ENCODE results near the gene COPZ1. TPM values are rescaled to one million over a fixed set of nuclear protein-coding genes. Genes with fewer than 3 reads are reported as not detected.

COPZ1 gene
- polyA plus RNA-seq, 1 donor: 193 TPM

DNA sequence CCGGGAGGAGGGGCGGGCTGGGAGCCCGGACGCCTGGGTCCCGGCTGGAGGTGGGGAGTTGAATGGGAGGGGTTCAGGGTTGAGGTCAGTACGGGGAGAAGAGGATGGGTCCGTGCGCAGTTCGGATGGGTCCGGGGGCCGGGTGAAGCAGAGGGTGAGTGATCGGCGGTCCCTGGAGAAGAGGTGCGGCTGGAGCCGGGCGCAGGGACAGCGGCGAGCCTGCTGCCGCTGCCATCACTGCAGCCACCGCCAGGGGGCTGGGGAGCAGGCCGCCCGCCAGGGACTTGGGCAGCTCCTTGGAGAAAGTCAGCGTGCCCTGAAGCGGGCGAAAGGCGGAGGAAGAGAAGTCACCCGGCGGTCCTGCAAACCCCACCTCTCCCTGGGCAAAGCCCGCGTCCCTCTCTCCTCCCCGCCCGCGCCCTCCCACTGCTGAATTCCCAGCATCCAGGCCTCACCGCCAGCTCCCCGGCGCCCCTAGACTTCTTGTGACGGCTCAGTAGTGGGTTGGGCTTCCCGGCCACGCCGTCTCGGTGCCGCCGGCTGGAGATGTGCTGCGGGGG, 45.3 kb downstream of the COPZ1 start:
- Histone ChIP-seq H3K27ac (ENCODE audit: low read length) (no peak overlapping the region), H3K9me3 (ENCODE audit: control insufficient read depth, low read depth, low read length) (no peaks in the 10 kb centered on the region), H3K4me3 (ENCODE audit: low read length) (peak overlapping the region; percentile 22), H3K27me3 (ENCODE audit: control insufficient read depth, insufficient read depth, low read length) (peaks cover 7% of the 10 kb centered on the region), H3K4me1 (ENCODE audit: control insufficient read depth, insufficient read depth, low read length) (peaks cover 15% of the 10 kb centered on the region), H3K36me3 (ENCODE audit: control insufficient read depth, insufficient read depth, low read length) (no peaks in the 10 kb centered on the region)
- DNase-seq: peak; percentile 61 to 66
- no CpG with 5 or more reads among the region's 44 CpGs for WGBS (ENCODE audit: insufficient coverage, low lambda C conversion rate)

- Histone ChIP-seq H3K36me3 (ENCODE audit: control insufficient read depth, insufficient read depth, low read length) (no peaks in the 10 kb centered on the region), H3K4me3 (ENCODE audit: low read length) (no peak overlapping the region), H3K4me1 (ENCODE audit: control insufficient read depth, insufficient read depth, low read length) (peaks cover 15% of the 10 kb centered on the region), H3K27me3 (ENCODE audit: control insufficient read depth, insufficient read depth, low read length) (peaks cover 7% of the 10 kb centered on the region), H3K27ac (ENCODE audit: low read length) (no peak overlapping the region), H3K9me3 (ENCODE audit: control insufficient read depth, low read depth, low read length) (no peaks in the 10 kb centered on the region)
- no peak for DNase-seq
- WGBS (ENCODE audit: insufficient coverage, low lambda C conversion rate): no CpG with 5 or more reads among the region's 5 CpGs
Observed at GRCh38 chr12:54371328-54372112, 46.6 kb downstream of the COPZ1 start.

GRCh38 chr12:54372113-54372806, 47.3 kb downstream of the COPZ1 start:
- 86% methylated on average over 1 of the region's 8 CpGs for WGBS (ENCODE audit: insufficient coverage, low lambda C conversion rate)
- H3K4me3 ChIP-seq (ENCODE audit: low read length): no peak overlapping the region
- no peaks in the 10 kb centered on the region for H3K9me3 ChIP-seq (ENCODE audit: control insufficient read depth, low read depth, low read length)
- DNase-seq: no peak
- H3K4me1 ChIP-seq (ENCODE audit: control insufficient read depth, insufficient read depth, low read length): peaks cover 15% of the 10 kb centered on the region
- no peaks in the 10 kb centered on the region for H3K36me3 ChIP-seq (ENCODE audit: control insufficient read depth, insufficient read depth, low read length)
- H3K27ac ChIP-seq (ENCODE audit: low read length): no peak overlapping the region
- H3K27me3 ChIP-seq (ENCODE audit: control insufficient read depth, insufficient read depth, low read length): peaks cover 7% of the 10 kb centered on the region

DNA sequence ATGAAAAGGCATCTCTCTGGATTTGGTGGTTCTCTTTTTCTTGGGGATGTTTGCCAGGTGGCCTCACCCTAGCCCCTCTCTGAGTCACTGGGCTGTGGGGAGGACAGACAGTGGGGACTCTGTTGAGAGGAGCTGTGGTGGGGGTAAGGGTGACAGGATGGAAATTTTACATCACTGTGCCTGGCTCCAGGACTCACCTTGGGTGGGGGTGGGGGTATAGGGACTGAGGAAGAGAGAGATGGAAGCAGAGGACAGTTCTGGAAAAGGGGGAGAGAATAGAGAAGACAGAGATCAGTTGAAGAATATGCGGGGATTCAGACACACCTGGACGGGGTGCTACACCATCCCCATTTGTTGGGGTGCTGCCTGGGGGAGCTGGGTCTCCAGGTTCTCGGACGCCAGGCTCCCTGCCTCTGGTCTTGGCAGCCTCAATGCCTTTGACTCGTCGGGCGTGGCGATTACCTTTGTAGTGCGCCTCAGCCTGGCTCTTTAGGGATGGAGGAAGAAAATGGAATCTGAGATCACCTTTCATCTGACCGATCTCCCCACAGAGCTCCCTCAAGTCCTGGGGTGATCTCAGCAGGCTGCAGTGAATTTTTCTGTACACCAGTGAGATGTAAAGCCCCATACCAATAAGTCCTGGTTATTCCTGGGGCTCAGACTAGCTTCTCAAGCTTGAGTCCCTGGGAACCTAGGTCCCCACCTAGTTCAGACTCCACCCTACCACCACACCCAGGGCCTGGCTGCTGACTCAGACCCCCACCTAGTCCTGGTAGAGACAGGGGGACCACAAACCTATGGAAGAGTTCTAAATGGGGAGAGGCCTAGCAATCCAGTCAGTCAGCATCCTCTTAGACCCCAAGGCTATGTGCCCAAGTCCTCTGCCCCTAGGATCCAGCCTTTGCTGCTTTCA, 49.0 kb downstream of the COPZ1 start:
- Histone ChIP-seq H3K4me3 (ENCODE audit: low read length) (no peak overlapping the region), H3K9me3 (ENCODE audit: control insufficient read depth, low read depth, low read length) (no peaks in the 10 kb centered on the region), H3K27me3 (ENCODE audit: control insufficient read depth, insufficient read depth, low read length) (peaks cover 16% of the 10 kb centered on the region), H3K36me3 (ENCODE audit: control insufficient read depth, insufficient read depth, low read length) (no peaks in the 10 kb centered on the region), H3K27ac (ENCODE audit: low read length) (no peak overlapping the region), H3K4me1 (ENCODE audit: control insufficient read depth, insufficient read depth, low read length) (peaks cover 15% of the 10 kb centered on the region)
- DNase-seq: no peak
- no CpG with 5 or more reads among the region's 10 CpGs for WGBS (ENCODE audit: insufficient coverage, low lambda C conversion rate)

DNA sequence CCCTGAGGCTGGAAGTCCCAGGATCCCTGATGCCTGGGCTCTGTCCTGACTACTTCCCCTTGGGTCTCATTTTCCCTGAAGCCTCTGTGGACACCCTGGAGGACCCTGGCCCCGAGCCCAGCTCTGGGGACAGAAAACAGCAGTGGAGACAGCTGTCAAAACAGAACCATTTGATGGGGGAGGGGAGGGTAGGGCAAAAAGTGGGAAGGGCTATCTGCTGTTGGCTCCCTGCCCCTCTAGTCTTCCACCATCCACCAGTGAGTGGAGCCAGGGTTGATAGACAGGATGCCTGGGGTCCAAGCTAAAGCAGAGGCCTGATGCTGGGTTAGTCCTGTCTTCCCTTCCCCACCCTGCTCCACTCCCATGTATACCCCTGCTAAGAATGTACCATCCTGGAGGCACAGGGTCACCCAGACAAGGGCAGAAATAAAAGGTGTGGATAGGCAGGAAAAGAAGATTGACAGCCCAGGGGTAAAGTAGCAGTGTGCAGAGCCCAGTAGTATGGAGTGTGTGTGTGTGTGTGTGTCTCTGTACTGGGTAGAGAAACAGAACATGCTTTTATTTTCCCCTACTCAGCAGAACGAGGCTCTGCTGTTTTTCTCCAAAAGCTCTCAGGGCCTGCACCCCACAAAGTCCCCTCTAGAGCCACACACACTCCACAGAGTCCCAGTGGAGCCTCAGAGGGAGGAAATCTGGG, 49.8 kb downstream of the COPZ1 start:
- Histone ChIP-seq H3K4me3 (ENCODE audit: low read length) (no peak overlapping the region), H3K27me3 (ENCODE audit: control insufficient read depth, insufficient read depth, low read length) (peaks cover 10% of the 10 kb centered on the region), H3K27ac (ENCODE audit: low read length) (no peak overlapping the region), H3K36me3 (ENCODE audit: control insufficient read depth, insufficient read depth, low read length) (no peaks in the 10 kb centered on the region), H3K4me1 (ENCODE audit: control insufficient read depth, insufficient read depth, low read length) (peaks cover 15% of the 10 kb centered on the region), H3K9me3 (ENCODE audit: control insufficient read depth, low read depth, low read length) (no peaks in the 10 kb centered on the region)
- DNase-seq: no peak
- no CpG with 5 or more reads among the region's 2 CpGs for WGBS (ENCODE audit: insufficient coverage, low lambda C conversion rate)

DNA sequence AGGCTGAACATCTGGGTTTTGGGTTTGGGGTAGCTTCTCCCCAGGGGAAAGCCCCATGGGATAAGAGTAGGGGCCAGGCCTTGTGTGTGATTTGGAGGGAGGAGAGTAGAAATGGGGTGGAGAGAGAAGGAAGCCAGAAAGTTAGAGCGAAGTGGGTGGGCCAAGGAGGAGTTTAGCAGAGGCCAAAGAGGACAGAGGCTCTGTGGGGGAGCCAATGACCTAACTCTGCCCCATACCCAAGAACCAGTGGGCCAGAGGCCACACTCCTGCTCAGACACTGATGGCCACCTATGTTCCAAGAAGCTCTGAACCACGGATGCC, 50.3 kb downstream of the COPZ1 start:
- no peaks in the 10 kb centered on the region for H3K36me3 ChIP-seq (ENCODE audit: control insufficient read depth, insufficient read depth, low read length)
- peaks cover 9% of the 10 kb centered on the region for H3K27me3 ChIP-seq (ENCODE audit: control insufficient read depth, insufficient read depth, low read length)
- no peak for DNase-seq
- H3K4me1 ChIP-seq (ENCODE audit: control insufficient read depth, insufficient read depth, low read length): peaks cover 11% of the 10 kb centered on the region
- no peaks in the 10 kb centered on the region for H3K9me3 ChIP-seq (ENCODE audit: control insufficient read depth, low read depth, low read length)
- no peak overlapping the region for H3K4me3 ChIP-seq (ENCODE audit: low read length)
- WGBS (ENCODE audit: insufficient coverage, low lambda C conversion rate): no CpG with 5 or more reads among the region's 2 CpGs
- H3K27ac ChIP-seq (ENCODE audit: low read length): no peak overlapping the region

DNA sequence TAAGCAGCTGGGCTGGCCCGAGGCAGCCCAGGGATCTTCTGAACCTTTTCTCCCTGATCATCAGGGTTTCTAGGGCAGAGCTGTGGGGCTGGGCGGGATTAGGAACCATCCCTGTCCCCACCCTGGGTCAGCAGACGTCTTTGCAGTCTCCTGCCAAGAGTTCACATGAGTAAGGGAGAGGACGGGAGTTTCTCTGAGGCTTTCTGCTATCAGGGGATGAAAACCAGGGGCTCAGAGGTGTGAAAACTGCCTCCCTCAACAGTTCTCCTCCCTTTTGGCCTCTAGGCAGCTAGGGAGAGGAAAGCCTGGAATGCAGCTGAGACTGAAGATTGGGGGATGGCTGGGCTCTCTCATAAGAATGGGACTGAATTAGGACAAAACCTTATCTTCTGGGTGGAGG, 51.7 kb downstream of the COPZ1 start:
- Histone ChIP-seq H3K27me3 (ENCODE audit: control insufficient read depth, insufficient read depth, low read length) (peaks cover 9% of the 10 kb centered on the region), H3K27ac (ENCODE audit: low read length) (no peak overlapping the region), H3K4me3 (ENCODE audit: low read length) (no peak overlapping the region), H3K36me3 (ENCODE audit: control insufficient read depth, insufficient read depth, low read length) (no peaks in the 10 kb centered on the region), H3K4me1 (ENCODE audit: control insufficient read depth, insufficient read depth, low read length) (peaks cover 5% of the 10 kb centered on the region), H3K9me3 (ENCODE audit: control insufficient read depth, low read depth, low read length) (no peaks in the 10 kb centered on the region)
- DNase-seq: no peak
- WGBS (ENCODE audit: insufficient coverage, low lambda C conversion rate): no CpG with 5 or more reads among the region's 4 CpGs

DNA sequence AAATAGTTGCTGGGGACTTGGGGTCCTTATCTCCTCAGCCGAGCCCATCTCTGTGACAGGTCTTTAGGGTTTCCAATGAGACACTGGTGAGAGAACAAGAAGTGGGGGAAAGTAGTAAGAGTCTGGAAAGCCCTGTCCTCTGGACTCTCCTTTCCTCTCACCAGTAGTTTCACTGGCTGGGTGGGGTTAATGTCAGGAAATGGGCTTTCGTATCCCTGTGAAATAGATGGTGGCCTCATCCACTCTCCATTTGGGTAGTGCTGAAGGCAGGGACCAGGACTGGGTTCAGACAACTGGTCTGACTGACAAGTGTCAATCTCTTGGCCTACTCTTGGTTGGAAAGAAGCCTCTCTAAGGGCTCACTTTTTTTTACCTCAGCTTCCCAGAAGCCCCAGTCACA, 52.1 kb downstream of the COPZ1 start:
- no CpG with 5 or more reads among the region's 2 CpGs for WGBS (ENCODE audit: insufficient coverage, low lambda C conversion rate)

DNA sequence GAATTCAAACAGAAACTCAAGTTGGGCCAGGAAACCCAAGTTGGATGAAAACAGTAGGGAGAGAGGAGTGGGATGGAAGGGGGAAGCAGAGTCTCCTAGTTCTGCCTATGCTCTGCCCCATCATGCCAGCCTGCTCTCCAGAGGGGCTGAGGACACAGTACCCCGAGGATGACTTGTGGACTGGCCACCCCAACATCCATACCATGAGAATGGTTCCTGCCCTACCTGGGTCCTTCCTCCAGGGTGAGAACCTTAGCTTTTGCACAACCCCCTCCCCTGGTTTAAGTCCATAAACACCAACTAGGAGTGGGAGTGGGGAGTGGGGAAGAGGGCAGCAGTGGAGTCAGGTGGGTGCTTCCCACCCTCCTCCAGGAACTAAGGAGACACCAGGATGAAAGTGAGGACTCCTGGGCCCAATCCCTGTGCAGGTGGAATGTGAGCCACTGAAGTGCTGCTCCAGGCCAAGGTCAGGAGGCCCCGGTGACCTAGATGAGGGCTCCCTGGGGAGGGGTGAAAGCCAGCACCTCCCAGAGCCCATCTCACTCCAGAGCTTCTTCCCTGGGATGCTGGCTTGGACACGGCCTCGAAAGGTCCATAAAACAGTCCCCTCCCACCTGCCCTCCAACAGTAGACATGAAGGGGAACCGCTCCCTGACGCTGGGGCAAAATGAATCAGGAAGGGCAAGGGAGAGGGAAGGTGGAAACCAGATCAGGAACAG, 53.0 kb downstream of the COPZ1 start:
- Histone ChIP-seq H3K9me3 (ENCODE audit: control insufficient read depth, low read depth, low read length) (no peaks in the 10 kb centered on the region), H3K27ac (ENCODE audit: low read length) (no peak overlapping the region), H3K27me3 (ENCODE audit: control insufficient read depth, insufficient read depth, low read length) (peaks cover 9% of the 10 kb centered on the region), H3K4me3 (ENCODE audit: low read length) (no peak overlapping the region), H3K36me3 (ENCODE audit: control insufficient read depth, insufficient read depth, low read length) (no peaks in the 10 kb centered on the region), H3K4me1 (ENCODE audit: control insufficient read depth, insufficient read depth, low read length) (peaks cover 5% of the 10 kb centered on the region)
- WGBS (ENCODE audit: insufficient coverage, low lambda C conversion rate): no CpG with 5 or more reads among the region's 6 CpGs
- no peak for DNase-seq

More for the DNA sequence above, 52.1 kb downstream of the COPZ1 start:
- H3K27ac ChIP-seq (ENCODE audit: low read length): no peak overlapping the region
- no peak overlapping the region for H3K4me3 ChIP-seq (ENCODE audit: low read length)
- no peaks in the 10 kb centered on the region for H3K9me3 ChIP-seq (ENCODE audit: control insufficient read depth, low read depth, low read length)
- H3K27me3 ChIP-seq (ENCODE audit: control insufficient read depth, insufficient read depth, low read length): peaks cover 9% of the 10 kb centered on the region
- no peak for DNase-seq
- H3K4me1 ChIP-seq (ENCODE audit: control insufficient read depth, insufficient read depth, low read length): peaks cover 5% of the 10 kb centered on the region
- H3K36me3 ChIP-seq (ENCODE audit: control insufficient read depth, insufficient read depth, low read length): no peaks in the 10 kb centered on the region
